HCT116 (cell line): ENCODE results near the gene PHF21B. TPM values are rescaled to one million over a fixed set of nuclear protein-coding genes. Genes with fewer than 3 reads are reported as not detected.

Experiments used
- ATAC-seq: fragments of 200-7000 bp; cut with Tn5 transposase; 2 replicates; pipeline ENCODE4 v1.9.1; 2020; ENCODE audit warnings: mild to moderate bottlenecking, moderate library complexity
- BruUV-seq: library from RNA; stranded (reverse); fragments of 400-500 nt; replicated peaks from 2 replicates; lab custom pipeline; 2021; lab: Mats Ljungman, UMichigan
- CTCF ChIA-PET: fragments of 300-600 bp; sonication (Branson Sonifier 250); formaldehyde crosslinking; loops from one replicate; lab custom pipeline; 2021; ENCODE audit warnings: antibody characterized with exemption; lab: Charles Lee
- POLR2A ChIA-PET: fragments of 300-600, 350-600 bp; sonication (Branson Sonifier 250); formaldehyde crosslinking; loops from one replicate; lab custom pipeline; 2021; ENCODE audit warnings: antibody characterized with exemption; lab: Charles Lee
- RAD21 ChIA-PET, 2 experiments: fragments of 300-600 bp; sonication (Branson Sonifier 250); formaldehyde crosslinking; loops; one replicate each; lab custom pipeline; 2023; ENCODE audit warnings: low total read pairs in 2 of 2; ENCODE audit not compliant: uncharacterized antibody in 2 of 2, unreplicated experiment in 2 of 2, low non-redundant PET in 1 of 2; lab: Charles Lee
- DNase-seq: peaks from one replicate; pipeline ENCODE4 v3.0.0-alpha.2; 2010; ENCODE audit warnings: low read depth, low spot score
- H2AFZ ChIP-seq: fragments of 200-600 bp; shearing (Covaris generic), sonication (generic); 2 replicates; pipeline ENCODE4 v1.6.1; 2017; ENCODE audit warnings: low read depth, mixed run types, mixed read lengths, antibody characterized with exemption, low read length; ENCODE audit not compliant: poor library complexity, severe bottlenecking
- H3K27ac ChIP-seq: 2 replicates; pipeline ENCODE4 v1.5.1; 2012; ENCODE audit warnings: low read depth, low read length
- H3K27me3 ChIP-seq: fragments of 200-600 bp; sonication (generic); 2 replicates; pipeline ENCODE4 v1.6.1; 2016; ENCODE audit warnings: mixed run types, low read length, mixed read lengths; ENCODE audit not compliant: insufficient read depth
- H3K36me3 ChIP-seq, 2 experiments: fragments of 200-500 bp in 1 of 2; fragments of 200-600 bp in 1 of 2; sonication (Bioruptor generic) in 1 of 2; sonication (generic) in 1 of 2; 2 replicates each; pipeline versions ENCODE4 v1.5.1 to v1.6.1; 2014 to 2016; ENCODE audit warnings: low read length in 2 of 2, inconsistent platforms in 1 of 2, mixed read lengths in 1 of 2, mixed run types in 1 of 2; ENCODE audit not compliant: insufficient read depth in 2 of 2, control insufficient read depth in 1 of 2
- H3K4me1 ChIP-seq, 2 experiments: fragments of 200-600 bp in 1 of 2; sonication (generic) in 1 of 2; 2 replicates each; pipeline versions ENCODE4 v1.5.1 to v1.6.1; 2012 to 2017; ENCODE audit warnings: low read length in 2 of 2, inconsistent platforms in 1 of 2, mild to moderate bottlenecking in 1 of 2, mixed read lengths in 1 of 2, mixed run types in 1 of 2, moderate library complexity in 1 of 2; ENCODE audit not compliant: insufficient read depth in 2 of 2, control insufficient read depth in 1 of 2
- H3K4me2 ChIP-seq: fragments of 200-600 bp; sonication (generic); 2 replicates; pipeline ENCODE4 v1.6.1; 2017; ENCODE audit warnings: mixed run types, low read length, mixed read lengths
- H3K4me3 ChIP-seq, 2 experiments: fragments of 200-600 bp in 1 of 2; sonication (generic) in 1 of 2; replicated peaks in 1 of 2; 2 replicates each; pipeline ENCODE4 v1.5.1; 2011 to 2016; ENCODE audit warnings: low read length in 2 of 2, control low read depth in 1 of 2, low read depth in 1 of 2, mild to moderate bottlenecking in 1 of 2, mixed read lengths in 1 of 2, mixed run types in 1 of 2
- H3K79me2 ChIP-seq: fragments of 200-600 bp; sonication (generic); 2 replicates; pipeline ENCODE4 v1.6.1; 2017; ENCODE audit warnings: mild to moderate bottlenecking, mixed run types, low read length, moderate library complexity, mixed read lengths; ENCODE audit not compliant: insufficient read depth
- H3K9ac ChIP-seq: fragments of 200-600 bp; sonication (generic); 2 replicates; pipeline ENCODE4 v1.6.1; 2016; ENCODE audit warnings: low read length, mixed read lengths
- H3K9me2 ChIP-seq: fragments of 200-600 bp; sonication (generic), shearing (Covaris generic); 2 replicates; pipeline ENCODE4 v1.6.1; 2017; ENCODE audit warnings: mixed run types, mild to moderate bottlenecking, moderate library complexity; ENCODE audit not compliant: insufficient read depth
- H3K9me3 ChIP-seq, 2 experiments: fragments of 200-500 bp in 1 of 2; fragments of 200-600 bp in 1 of 2; sonication (Bioruptor generic) in 1 of 2; sonication (generic) in 1 of 2; 2 replicates each; pipeline ENCODE4 v1.6.1; 2014 to 2017; ENCODE audit warnings: low read length in 2 of 2, mixed read lengths in 2 of 2, inconsistent platforms in 1 of 2, low read depth in 1 of 2, mild to moderate bottlenecking in 1 of 2, mixed run types in 1 of 2, moderate library complexity in 1 of 2; ENCODE audit not compliant: control insufficient read depth in 1 of 2, insufficient read depth in 1 of 2
- H4K20me1 ChIP-seq: fragments of 200-600 bp; sonication (generic), shearing (Covaris generic); 2 replicates; pipeline ENCODE4 v1.6.1; 2017; ENCODE audit warnings: mixed run types, mild to moderate bottlenecking, moderate library complexity; ENCODE audit not compliant: insufficient read depth
- CBX3 ChIP-seq: IDR thresholded peaks from 2 replicates; pipeline ENCODE4 v1.6.1; 2012; ENCODE audit warnings: low read depth
- CEBPB ChIP-seq: IDR thresholded peaks from 2 replicates; pipeline ENCODE4 v1.6.1; 2012; ENCODE audit warnings: low read depth
- EZH2 ChIP-seq: fragments of 200-600 bp; sonication (generic); IDR thresholded peaks from 2 replicates; pipeline ENCODE4 v1.6.1; 2017; ENCODE audit warnings: antibody characterized with exemption, mixed run types
- EZH2phosphoT487 ChIP-seq: fragments of 200-600 bp; IDR thresholded peaks from 2 replicates; pipeline ENCODE4 v1.6.1; 2018; ENCODE audit warnings: antibody characterized with exemption, borderline replicate concordance
- FOSL1 ChIP-seq: IDR thresholded peaks from 2 replicates; pipeline ENCODE4 v1.6.1; 2012; ENCODE audit warnings: low read depth
- JUND ChIP-seq: IDR thresholded peaks from 2 replicates; pipeline ENCODE4 v1.6.1; 2012
- POLR2A ChIP-seq: IDR thresholded peaks from 2 replicates; pipeline ENCODE4 v1.7.0; 2011; ENCODE audit warnings: borderline replicate concordance; ENCODE audit not compliant: insufficient read depth, insufficient read length; ENCODE audit errors: extremely low read depth
- POLR2AphosphoS5 ChIP-seq: IDR thresholded peaks from 2 replicates; pipeline ENCODE4 v1.6.1; 2011; ENCODE audit warnings: mild to moderate bottlenecking, low read depth, low read length, moderate library complexity
- RAD21 ChIP-seq: IDR thresholded peaks from 2 replicates; pipeline ENCODE4 v1.6.1; 2012; ENCODE audit warnings: low read depth, mild to moderate bottlenecking
- REST ChIP-seq: IDR thresholded peaks from 2 replicates; pipeline ENCODE4 v1.6.1; 2012; ENCODE audit warnings: low read depth
- SIN3A ChIP-seq: IDR thresholded peaks from 2 replicates; pipeline ENCODE4 v1.6.1; 2012; ENCODE audit warnings: low read depth
- SP1 ChIP-seq: IDR thresholded peaks from 2 replicates; pipeline ENCODE4 v1.6.1; 2012; ENCODE audit warnings: low read depth
- SRF ChIP-seq: IDR thresholded peaks from 2 replicates; pipeline ENCODE4 v1.6.1; 2012; ENCODE audit warnings: low read depth
- TCF7L2 ChIP-seq: IDR thresholded peaks from 2 replicates; pipeline ENCODE4 v1.7.0; 2011; ENCODE audit warnings: borderline replicate concordance, inconsistent platforms; ENCODE audit not compliant: insufficient read depth, insufficient read length; ENCODE audit errors: extremely low read depth
- YY1 ChIP-seq: IDR thresholded peaks from 2 replicates; pipeline ENCODE4 v1.6.1; 2011; ENCODE audit warnings: low read length, low read depth, moderate library complexity, mild to moderate bottlenecking; ENCODE audit not compliant: insufficient replicate concordance; ENCODE audit errors: extremely low read depth
- ZBTB33 ChIP-seq: IDR thresholded peaks from 2 replicates; pipeline ENCODE4 v1.6.1; 2011; ENCODE audit warnings: mild to moderate bottlenecking, low read length, moderate library complexity; ENCODE audit not compliant: insufficient replicate concordance; ENCODE audit errors: extremely low read depth
- ZNF274 ChIP-seq: fragments of 200-500 bp; sonication (Bioruptor generic); IDR thresholded peaks from 2 replicates; pipeline ENCODE4 v1.6.1; 2014; ENCODE audit warnings: mild to moderate bottlenecking, low read depth, low read length, inconsistent platforms
- intact Hi-C: fragments of 100-400 bp; cut with micrococcal nuclease; formaldehyde crosslinking; loops from 2 replicates; pipeline ENCODE4 v1.10.0; 2022
- total RNA-seq: library from RNA; stranded (reverse); gene quantifications from one replicate; pipeline ENCODE4 v1.2.1, GENCODE V29; 2021; ENCODE audit not compliant: unreplicated experiment
- TF ChIP-seq, protein P1 (sequence below), 3 experiments: fragments of 200-600 bp in 1 of 3; sonication (generic) in 1 of 3; IDR thresholded peaks in 2 of 3; conservative IDR thresholded peaks in 1 of 3; 2 replicates each; pipeline ENCODE4 v1.5.1; 2012 to 2017; ENCODE audit warnings: low read depth in 2 of 3, low read length in 2 of 3, antibody characterized with exemption in 1 of 3, borderline replicate concordance in 1 of 3, control low read depth in 1 of 3, mild to moderate bottlenecking in 1 of 3, mixed read lengths in 1 of 3, mixed run types in 1 of 3, moderate library complexity in 1 of 3; ENCODE audit not compliant: insufficient read depth in 1 of 3
- TF ChIP-seq, protein P2 (sequence below): IDR thresholded peaks from 2 replicates; pipeline ENCODE4 v1.6.1; 2012
- TF ChIP-seq, protein P3 (sequence below): IDR thresholded peaks from 2 replicates; pipeline ENCODE4 v1.6.1; 2012

PHF21B gene
- total RNA-seq, 1 experiment from 2014 or later, result not detected

DNA sequence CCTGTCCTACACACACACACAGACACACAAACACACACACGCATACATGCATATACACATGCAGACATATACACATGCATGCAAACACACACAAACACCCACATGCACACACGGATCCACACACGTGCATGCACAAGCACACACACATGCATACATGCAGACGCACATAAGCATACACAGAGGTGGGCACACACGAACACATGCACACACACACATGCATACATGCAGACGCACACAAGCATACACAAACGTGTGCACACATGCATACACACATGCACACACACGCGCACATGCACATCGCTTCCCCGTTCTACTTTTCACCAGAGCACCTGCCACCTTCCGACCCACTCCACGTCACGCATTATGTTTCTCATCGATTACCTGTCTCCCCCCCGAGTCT, 13.2 kb downstream of the PHF21B start:
- Histone ChIP-seq H3K9me2 (no peaks in the 10 kb centered on the region), H3K36me3 (no peaks in the 10 kb centered on the region), H3K4me1 (no peaks in the 10 kb centered on the region), H3K4me2 (no peak overlapping the region), H3K4me3 (no peak overlapping the region), H3K79me2 (no peaks in the 10 kb centered on the region), H3K9me3 (no peaks in the 10 kb centered on the region), H4K20me1 (no peaks in the 10 kb centered on the region), H3K9ac (no peak overlapping the region), H3K27ac (no peak overlapping the region), H2AFZ (no peak overlapping the region), H3K27me3 (peaks cover 29% of the 10 kb centered on the region)
- no peak for DNase-seq
- ATAC-seq, result no peak
- TF ChIP-seq, protein P1, sequence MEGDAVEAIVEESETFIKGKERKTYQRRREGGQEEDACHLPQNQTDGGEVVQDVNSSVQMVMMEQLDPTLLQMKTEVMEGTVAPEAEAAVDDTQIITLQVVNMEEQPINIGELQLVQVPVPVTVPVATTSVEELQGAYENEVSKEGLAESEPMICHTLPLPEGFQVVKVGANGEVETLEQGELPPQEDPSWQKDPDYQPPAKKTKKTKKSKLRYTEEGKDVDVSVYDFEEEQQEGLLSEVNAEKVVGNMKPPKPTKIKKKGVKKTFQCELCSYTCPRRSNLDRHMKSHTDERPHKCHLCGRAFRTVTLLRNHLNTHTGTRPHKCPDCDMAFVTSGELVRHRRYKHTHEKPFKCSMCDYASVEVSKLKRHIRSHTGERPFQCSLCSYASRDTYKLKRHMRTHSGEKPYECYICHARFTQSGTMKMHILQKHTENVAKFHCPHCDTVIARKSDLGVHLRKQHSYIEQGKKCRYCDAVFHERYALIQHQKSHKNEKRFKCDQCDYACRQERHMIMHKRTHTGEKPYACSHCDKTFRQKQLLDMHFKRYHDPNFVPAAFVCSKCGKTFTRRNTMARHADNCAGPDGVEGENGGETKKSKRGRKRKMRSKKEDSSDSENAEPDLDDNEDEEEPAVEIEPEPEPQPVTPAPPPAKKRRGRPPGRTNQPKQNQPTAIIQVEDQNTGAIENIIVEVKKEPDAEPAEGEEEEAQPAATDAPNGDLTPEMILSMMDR (IDR thresholded peaks at IDR 0.05 in 2 of 3, conservative IDR thresholded peaks at IDR 0.05 in 1 of 3; ENCODE audit: borderline replicate concordance in 1 of 3, insufficient read depth in 1 of 3, low read depth in 2 of 3, low read length in 2 of 3), result no peak
- TF ChIP-seq POLR2AphosphoS5 (no peak), SIN3A (no peak), CBX3 (no peak), SP1 (no peak), REST (no peak), JUND (no peak), SRF (no peak), FOSL1 (no peak), POLR2A (no peak), EZH2 (no peak), YY1 (no peak), ZBTB33 (no peak), ZNF274 (no peak), TCF7L2 (no peak), RAD21 (no peak), CEBPB (no peak), EZH2phosphoT487 (no peak)
- TF ChIP-seq, protein P2, sequence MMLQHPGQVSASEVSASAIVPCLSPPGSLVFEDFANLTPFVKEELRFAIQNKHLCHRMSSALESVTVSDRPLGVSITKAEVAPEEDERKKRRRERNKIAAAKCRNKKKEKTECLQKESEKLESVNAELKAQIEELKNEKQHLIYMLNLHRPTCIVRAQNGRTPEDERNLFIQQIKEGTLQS, result no peak
- TF ChIP-seq, protein P3, sequence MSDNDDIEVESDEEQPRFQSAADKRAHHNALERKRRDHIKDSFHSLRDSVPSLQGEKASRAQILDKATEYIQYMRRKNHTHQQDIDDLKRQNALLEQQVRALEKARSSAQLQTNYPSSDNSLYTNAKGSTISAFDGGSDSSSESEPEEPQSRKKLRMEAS, result no peak
- BruUV-seq, result no TSS peak
- intact Hi-C loops, result no loop called here
- ChIA-PET POLR2A (no interaction called here), RAD21 (no interaction called here), CTCF (no interaction called here)
